WI38 (cell line): ENCODE results near the gene REM2.
A peak's percentile ranks its signal among the peaks of the same experiment; 100 is the strongest.

Experiments
- H3K4me3 ChIP-seq: 2 replicates; pipeline ENCODE4 v1.5.1; 2011; ENCODE audit warnings: low read depth, mild to moderate bottlenecking, control low read depth, low read length
- CTCF ChIP-seq: IDR thresholded peaks from 2 replicates; pipeline ENCODE4 v1.5.1; 2012; ENCODE audit warnings: low read depth, mild to moderate bottlenecking, control low read depth, low read length

Gene REM2

DNA sequence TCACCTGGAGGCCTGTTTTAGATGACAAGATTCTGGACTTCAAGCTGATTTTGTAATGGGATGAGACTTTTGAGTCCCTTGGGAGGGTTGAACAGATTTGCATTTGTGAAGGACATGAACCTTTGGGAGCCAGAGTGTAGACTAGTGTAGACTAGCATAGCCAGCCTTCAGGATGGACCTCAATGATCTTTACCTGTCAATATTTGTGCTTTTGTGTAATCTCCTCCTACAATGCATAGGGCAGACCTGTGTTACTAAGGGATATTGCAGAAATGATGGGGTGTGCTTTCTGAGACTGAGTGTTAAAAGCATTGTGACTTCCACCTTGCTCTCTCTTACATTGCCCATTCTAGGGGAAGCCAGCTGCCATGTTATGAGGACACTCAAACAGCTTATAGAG, 21.4 kb upstream of the REM2 start:
- no peak overlapping the region for H3K4me3 ChIP-seq
- TF ChIP-seq CTCF: no peak

GRCh38 chr14:22864979-22865378, 18.0 kb upstream of the REM2 start:
- H3K4me3 ChIP-seq: no peak overlapping the region
- no peak for TF ChIP-seq CTCF

DNA sequence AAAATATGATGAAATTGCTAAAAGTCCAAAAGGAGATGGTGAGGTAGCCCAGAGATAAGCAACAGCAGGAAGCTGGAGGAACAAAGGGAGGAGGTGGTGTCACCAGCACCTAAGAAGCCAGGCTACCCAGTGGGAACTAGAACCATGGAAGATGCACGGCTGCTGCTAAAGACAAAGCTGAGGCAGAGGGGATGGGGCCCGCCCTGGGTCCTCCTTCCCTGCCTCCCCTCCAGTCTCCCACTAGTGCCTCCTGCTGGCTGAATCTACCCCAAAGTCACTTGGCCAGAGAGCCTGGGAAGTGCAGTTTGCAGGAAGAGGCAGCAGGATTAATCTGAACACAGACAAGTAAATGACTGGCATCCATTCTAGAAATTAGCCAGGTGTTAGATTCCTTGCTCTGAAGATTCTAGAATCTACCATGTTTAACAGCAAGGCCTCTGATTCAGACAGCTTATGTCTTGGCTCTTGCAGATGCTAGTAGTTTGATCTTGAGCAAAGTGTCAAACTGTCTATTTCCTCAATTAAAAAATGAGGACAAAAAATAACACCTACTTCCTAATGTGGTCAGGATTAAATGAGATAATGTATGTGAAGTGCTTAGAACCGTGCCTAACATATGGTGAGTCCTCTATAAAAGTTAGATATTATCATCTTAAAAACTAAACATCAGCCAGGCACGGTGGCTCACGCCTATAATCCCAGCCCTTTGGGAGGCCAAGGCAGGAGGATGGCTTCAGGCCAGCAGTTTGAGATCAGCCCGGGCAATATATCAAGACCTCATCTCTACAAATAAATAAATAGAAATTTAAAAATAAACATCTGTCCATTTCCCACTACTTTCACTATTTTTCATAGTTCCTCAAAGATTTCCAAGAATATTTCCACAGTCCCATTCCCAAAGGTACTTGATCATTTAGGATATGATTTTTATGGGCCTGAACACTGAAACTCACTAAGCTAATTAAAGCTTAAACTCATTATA, 17.3 kb upstream of the REM2 start:
- TF ChIP-seq CTCF: 0 out of 2 replicates have a peak, but pooled peaks have one; percentile 10
- no peak overlapping the region for H3K4me3 ChIP-seq

GRCh38 chr14:22866874-22867273, 16.1 kb upstream of the REM2 start:
- no peak for TF ChIP-seq CTCF
- H3K4me3 ChIP-seq: no peak overlapping the region

DNA sequence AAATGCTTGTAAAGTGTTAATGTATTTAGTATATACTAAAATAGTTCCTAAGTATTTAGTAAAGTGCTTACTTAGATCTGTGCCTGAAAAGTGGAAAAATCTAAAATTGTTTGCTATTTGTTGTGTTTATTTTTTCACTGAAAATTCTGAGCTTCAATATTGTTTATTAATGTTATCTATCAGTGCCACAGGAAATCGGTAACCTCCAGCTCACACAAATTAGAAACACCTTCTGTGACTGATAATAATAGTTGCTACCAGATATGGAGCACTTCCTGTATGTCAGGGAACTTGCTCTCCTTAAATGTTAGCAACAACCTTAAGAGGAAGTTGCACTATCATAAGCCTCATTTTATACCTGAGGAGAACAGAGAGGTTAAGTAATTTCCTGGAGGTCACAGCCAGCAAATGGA, 12.2 kb upstream of the REM2 start:
- H3K4me3 ChIP-seq: peak overlapping the region; percentile 90
- TF ChIP-seq CTCF: no peak

- peak within 1 kb of the TSS; percentile 90 for H3K4me3 ChIP-seq
- TF ChIP-seq CTCF: no peak
These were observed 11.6 kb upstream of the REM2 start, which contains the start of gene LRP10 for GRCh38 chr14:22871224-22872032. Gene LRP10, plus strand, starts transcription at chr14:22871740. Its CDS starts 564 bp downstream, at chr14:22872304.
